Caco-2 (cell line): ENCODE measurements around the gene IFI27L1. TPM values are rescaled to one million over a fixed set of nuclear protein-coding genes. Genes with fewer than 3 reads are reported as not detected.

Source experiments
- BruUV-seq: library from RNA; stranded (reverse); fragments of 400-500 nt; replicated peaks from 2 replicates; lab custom pipeline; 2021; lab: Mats Ljungman, UMichigan
- CTCF ChIA-PET: fragments of 300-600 bp; sonication (Branson Sonifier 250); formaldehyde crosslinking; loops from one replicate; lab custom pipeline; 2022; ENCODE audit warnings: antibody characterized with exemption; lab: Charles Lee
- POLR2A ChIA-PET: fragments of 300-600 bp; sonication (Branson Sonifier 250); formaldehyde crosslinking; loops from one replicate; lab custom pipeline; 2022; ENCODE audit warnings: antibody characterized with exemption; lab: Charles Lee
- DNase-seq, 2 experiments: peaks; one replicate each; pipeline versions ENCODE4 v3.0.0 to v3.0.0-alpha.2; 2020 to 2022
- H3K27me3 ChIP-seq: replicated peaks from 2 replicates; pipeline ENCODE4 v1.6.0; 2011; ENCODE audit warnings: low read length; ENCODE audit not compliant: control insufficient read depth, insufficient read depth
- H3K36me3 ChIP-seq: 2 replicates; pipeline ENCODE4 v1.5.1; 2011; ENCODE audit warnings: low read length; ENCODE audit not compliant: control insufficient read depth, insufficient read depth
- H3K4me1 ChIP-seq: fragments of 250-450 bp; sonication (Bioruptor Pico); 2 replicates; pipeline ENCODE4 v1.5.1; 2020; ENCODE audit warnings: mild to moderate bottlenecking
- H3K4me3 ChIP-seq: 2 replicates; pipeline ENCODE4 v1.5.1; 2011; ENCODE audit warnings: low read depth, mild to moderate bottlenecking, control low read depth, low read length
- H3K9me3 ChIP-seq: fragments of 250-450 bp; sonication (Bioruptor Pico); 2 replicates; pipeline ENCODE4 v1.5.1; 2020; ENCODE audit warnings: mild to moderate bottlenecking, moderate library complexity
- H3K27ac Mint-ChIP-seq: one replicate; pipeline ENCODE4 v1.8.0; 2022; ENCODE audit warnings: mixed read lengths; ENCODE audit not compliant: unreplicated experiment
- H3K27me3 Mint-ChIP-seq: one replicate; pipeline ENCODE4 v1.8.0; 2022; ENCODE audit warnings: mixed read lengths; ENCODE audit not compliant: insufficient read depth, unreplicated experiment
- H3K36me3 Mint-ChIP-seq: one replicate; pipeline ENCODE4 v1.8.0; 2022; ENCODE audit warnings: mild to moderate bottlenecking, mixed read lengths; ENCODE audit not compliant: insufficient read depth, unreplicated experiment
- H3K4me1 Mint-ChIP-seq: one replicate; pipeline ENCODE4 v1.8.0; 2022; ENCODE audit warnings: low read depth, mixed read lengths; ENCODE audit not compliant: unreplicated experiment
- H3K4me3 Mint-ChIP-seq: one replicate; pipeline ENCODE4 v1.8.0; 2022; ENCODE audit warnings: mild to moderate bottlenecking, moderate library complexity, mixed read lengths; ENCODE audit not compliant: unreplicated experiment
- H3K9me3 Mint-ChIP-seq: one replicate; pipeline ENCODE4 v1.8.0; 2022; ENCODE audit warnings: mixed read lengths; ENCODE audit not compliant: unreplicated experiment
- intact Hi-C: fragments of 100-400 bp; cut with micrococcal nuclease; formaldehyde crosslinking; loops from one replicate; pipeline ENCODE4 v1.10.0; 2022; ENCODE audit not compliant: unreplicated experiment
- total RNA-seq: library from RNA; stranded (reverse); gene quantifications from 2 replicates; pipeline ENCODE4 v1.2.3, GENCODE V29; 2022
- TF ChIP-seq, protein P1 (sequence below), 2 experiments: fragments of 200-600 bp in 1 of 2; IDR thresholded peaks; 1 replicate in 1 of 2; 2 replicates in 1 of 2; pipeline versions ENCODE4 v1.5.1 to v1.8.0; 2011 to 2022; ENCODE audit warnings: antibody characterized with exemption in 1 of 2, control low read depth in 1 of 2, inconsistent platforms in 1 of 2, low read depth in 1 of 2, low read length in 1 of 2, mild to moderate bottlenecking in 1 of 2, moderate library complexity in 1 of 2; ENCODE audit not compliant: insufficient read depth in 1 of 2, severe bottlenecking in 1 of 2, unreplicated experiment in 1 of 2

IFI27L1 gene
- total RNA-seq, 1 experiment from 2014 or later, result 13.6 TPM

DNA sequence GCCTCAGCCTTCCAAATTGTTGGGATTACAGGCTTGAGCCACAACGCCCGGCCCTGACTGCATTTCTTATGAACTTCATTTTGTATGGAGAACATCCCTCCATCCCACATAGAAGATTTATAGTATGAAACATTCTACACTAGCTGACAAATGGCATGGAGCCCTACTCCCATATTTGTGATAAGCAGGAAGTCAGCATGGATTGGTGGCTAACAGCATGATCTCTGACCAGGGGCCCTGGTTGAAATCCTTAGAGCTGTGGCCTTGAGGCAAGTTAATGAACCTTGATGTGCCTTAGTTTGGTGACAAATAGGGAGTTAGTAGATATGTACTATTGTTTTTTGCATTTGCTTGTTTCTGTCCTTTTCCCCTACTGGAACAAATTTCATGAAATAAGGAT is 12.3 kb downstream of the IFI27L1 start:
- DNase-seq, result no peak
- no peaks in the 10 kb centered on the region for H3K9me3 ChIP-seq
- CTCF ChIA-PET, result no interaction called here
- H3K4me3 Mint-ChIP-seq, result no peak overlapping the region
- no peaks in the 10 kb centered on the region for H3K27me3 ChIP-seq
- no peaks in the 10 kb centered on the region for H3K27me3 Mint-ChIP-seq
- no peaks in the 10 kb centered on the region for H3K9me3 Mint-ChIP-seq
- no peak overlapping the region for H3K4me3 ChIP-seq
- peaks cover 6% of the 10 kb centered on the region for H3K4me1 Mint-ChIP-seq
- intact Hi-C loops, result no loop called here
- no peak overlapping the region for H3K27ac Mint-ChIP-seq
- peaks cover 16% of the 10 kb centered on the region; the same call in 1 of the 2 replicates for H3K4me1 ChIP-seq
- TF ChIP-seq, protein P1, sequence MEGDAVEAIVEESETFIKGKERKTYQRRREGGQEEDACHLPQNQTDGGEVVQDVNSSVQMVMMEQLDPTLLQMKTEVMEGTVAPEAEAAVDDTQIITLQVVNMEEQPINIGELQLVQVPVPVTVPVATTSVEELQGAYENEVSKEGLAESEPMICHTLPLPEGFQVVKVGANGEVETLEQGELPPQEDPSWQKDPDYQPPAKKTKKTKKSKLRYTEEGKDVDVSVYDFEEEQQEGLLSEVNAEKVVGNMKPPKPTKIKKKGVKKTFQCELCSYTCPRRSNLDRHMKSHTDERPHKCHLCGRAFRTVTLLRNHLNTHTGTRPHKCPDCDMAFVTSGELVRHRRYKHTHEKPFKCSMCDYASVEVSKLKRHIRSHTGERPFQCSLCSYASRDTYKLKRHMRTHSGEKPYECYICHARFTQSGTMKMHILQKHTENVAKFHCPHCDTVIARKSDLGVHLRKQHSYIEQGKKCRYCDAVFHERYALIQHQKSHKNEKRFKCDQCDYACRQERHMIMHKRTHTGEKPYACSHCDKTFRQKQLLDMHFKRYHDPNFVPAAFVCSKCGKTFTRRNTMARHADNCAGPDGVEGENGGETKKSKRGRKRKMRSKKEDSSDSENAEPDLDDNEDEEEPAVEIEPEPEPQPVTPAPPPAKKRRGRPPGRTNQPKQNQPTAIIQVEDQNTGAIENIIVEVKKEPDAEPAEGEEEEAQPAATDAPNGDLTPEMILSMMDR (IDR thresholded peaks at IDR 0.05; ENCODE audit: insufficient read depth in 1 of 2, low read depth in 1 of 2, low read length in 1 of 2, severe bottlenecking in 1 of 2, unreplicated experiment in 1 of 2), result no peak
- no TSS peak for BruUV-seq
- no peaks in the 10 kb centered on the region for H3K36me3 Mint-ChIP-seq
- no peaks in the 10 kb centered on the region for H3K36me3 ChIP-seq
- POLR2A ChIA-PET, result no interaction called here

DNA sequence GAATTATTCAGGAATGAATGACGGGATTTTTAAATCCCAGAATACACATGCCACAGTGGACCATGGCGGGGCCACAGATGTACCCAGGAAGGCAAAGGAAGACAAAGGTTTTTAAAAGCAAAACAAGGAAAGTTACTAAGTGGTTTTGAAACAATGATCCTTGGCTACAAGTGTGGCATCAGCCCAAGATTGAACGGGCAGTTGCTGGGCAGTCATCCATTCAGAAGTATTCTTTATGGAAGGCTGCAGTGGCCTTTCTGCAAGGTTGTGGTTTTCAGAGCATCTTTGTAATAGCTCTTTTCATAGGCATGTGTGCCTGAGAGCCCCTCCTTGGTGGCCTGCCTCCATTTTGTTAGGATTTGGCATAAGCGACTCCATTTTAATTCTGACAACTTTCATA is 16.0 kb downstream of the IFI27L1 start:
- POLR2A ChIA-PET, result no interaction called here
- BruUV-seq, result no TSS peak
- no peaks in the 10 kb centered on the region for H3K27me3 ChIP-seq
- no peaks in the 10 kb centered on the region for H3K4me1 Mint-ChIP-seq
- no peaks in the 10 kb centered on the region for H3K9me3 ChIP-seq
- intact Hi-C loops, result no loop called here
- CTCF ChIA-PET, result no interaction called here
- no peaks in the 10 kb centered on the region for H3K36me3 ChIP-seq
- H3K4me3 ChIP-seq, result no peak overlapping the region
- no peak overlapping the region for H3K4me3 Mint-ChIP-seq
- H3K4me1 ChIP-seq, result no peaks in the 10 kb centered on the region
- no peak overlapping the region for H3K27ac Mint-ChIP-seq
- no peak for DNase-seq
- H3K27me3 Mint-ChIP-seq, result no peaks in the 10 kb centered on the region
- TF ChIP-seq, protein P1 (IDR thresholded peaks at IDR 0.05; ENCODE audit: insufficient read depth in 1 of 2, low read depth in 1 of 2, low read length in 1 of 2, severe bottlenecking in 1 of 2, unreplicated experiment in 1 of 2), result no peak
- no peaks in the 10 kb centered on the region for H3K9me3 Mint-ChIP-seq
- peaks cover 4% of the 10 kb centered on the region for H3K36me3 Mint-ChIP-seq

DNA sequence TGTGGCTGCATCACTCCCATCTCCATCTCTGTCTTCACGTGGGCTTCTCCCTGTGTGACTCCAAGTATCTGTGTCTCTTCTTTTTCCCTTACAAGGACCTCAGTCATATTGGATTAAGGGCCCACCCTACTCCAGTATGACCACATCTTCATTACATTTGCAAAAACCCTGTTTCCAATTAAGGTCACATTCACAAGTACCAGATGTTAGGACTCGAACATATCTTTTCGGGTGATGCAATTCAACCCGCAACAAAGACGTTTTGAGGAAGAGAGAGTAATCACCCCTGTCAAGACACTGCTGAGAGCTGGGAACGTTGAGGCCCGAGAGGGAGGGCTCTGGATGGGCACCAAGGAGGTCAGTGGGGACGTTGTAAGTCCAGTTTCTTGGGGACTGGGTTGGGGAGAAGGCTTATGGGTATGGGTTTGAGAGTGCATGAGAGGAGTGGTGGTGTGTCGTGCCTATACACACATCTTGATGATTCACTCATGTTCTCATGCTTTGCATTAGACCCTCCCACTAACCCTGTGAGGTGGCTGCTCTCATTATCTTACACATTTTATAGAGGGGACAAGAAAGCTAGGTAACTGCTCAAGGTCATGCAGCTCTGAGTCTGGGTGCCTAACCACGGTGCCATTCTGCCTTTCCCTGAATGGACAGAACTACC is 17.3 kb downstream of the IFI27L1 start:
- intact Hi-C loops, result no loop called here
- H3K9me3 Mint-ChIP-seq, result no peaks in the 10 kb centered on the region
- H3K4me1 Mint-ChIP-seq, result no peaks in the 10 kb centered on the region
- H3K4me3 Mint-ChIP-seq, result no peak overlapping the region
- no peaks in the 10 kb centered on the region for H3K27me3 ChIP-seq
- BruUV-seq, result no TSS peak
- peaks cover 4% of the 10 kb centered on the region for H3K36me3 Mint-ChIP-seq
- H3K4me1 ChIP-seq, result no peaks in the 10 kb centered on the region
- CTCF ChIA-PET, result no interaction called here
- no peak overlapping the region for H3K27ac Mint-ChIP-seq
- H3K4me3 ChIP-seq, result no peak overlapping the region
- POLR2A ChIA-PET, result no interaction called here
- H3K9me3 ChIP-seq, result no peaks in the 10 kb centered on the region
- DNase-seq, result no peak
- TF ChIP-seq, protein P1 (IDR thresholded peaks at IDR 0.05; ENCODE audit: insufficient read depth in 1 of 2, low read depth in 1 of 2, low read length in 1 of 2, severe bottlenecking in 1 of 2, unreplicated experiment in 1 of 2), result no peak
- no peaks in the 10 kb centered on the region for H3K27me3 Mint-ChIP-seq
- H3K36me3 ChIP-seq, result no peaks in the 10 kb centered on the region
